Lung (tissue), 12 donors: ENCODE data around the gene PRKCH. TPM values are rescaled to one million over a fixed set of nuclear protein-coding genes. Genes with fewer than 3 reads are reported as not detected.
"Not testable (repeated sequence)": the region's sequence is repeated elsewhere in the genome, so short reads cannot be mapped to it uniquely, and the experiment has no call there.

Source experiments
- ATAC-seq: fragments of 200-7000 bp; cut with Tn5 transposase; one replicate; pipeline ENCODE4 v1.9.1; 2020; ENCODE audit warnings: moderate number of reproducible peaks; ENCODE audit not compliant: insufficient read depth, low FRiP score
- DNase-seq, 3 donors: peaks; one replicate each; pipeline ENCODE4 v3.0.0-alpha.2; 2013 to 2017
- H3K27ac ChIP-seq, 2 donors: one replicate each; pipeline ENCODE4 v1.5.1; 2013; ENCODE audit warnings: mild to moderate bottlenecking in 2 of 2, moderate library complexity in 2 of 2, control low read depth in 1 of 2, inconsistent platforms in 1 of 2, low read depth in 1 of 2, low read length in 1 of 2
- H3K27me3 ChIP-seq, 3 donors: one replicate each; pipeline ENCODE4 v1.5.1; 2013; ENCODE audit warnings: low read length in 2 of 3; ENCODE audit not compliant: control insufficient read depth in 3 of 3, insufficient read depth in 3 of 3
- H3K36me3 ChIP-seq, 4 donors: one replicate each; pipeline ENCODE4 v1.5.1; 2013; ENCODE audit warnings: low read length in 4 of 4, mild to moderate bottlenecking in 1 of 4, moderate library complexity in 1 of 4; ENCODE audit not compliant: control insufficient read depth in 4 of 4, insufficient read depth in 4 of 4
- H3K4me1 ChIP-seq, 5 donors: one replicate each; pipeline ENCODE4 v1.5.1; 2013; ENCODE audit warnings: low read length in 5 of 5, mild to moderate bottlenecking in 2 of 5, moderate library complexity in 1 of 5; ENCODE audit not compliant: control insufficient read depth in 5 of 5, insufficient read depth in 5 of 5
- H3K4me3 ChIP-seq: one replicate; pipeline ENCODE4 v1.5.1; 2013; ENCODE audit warnings: mild to moderate bottlenecking, control low read depth, moderate library complexity
- H3K9ac ChIP-seq, 2 donors: one replicate each; pipeline ENCODE4 v1.5.1; 2013; ENCODE audit warnings: low read length in 2 of 2, control low read depth in 1 of 2; ENCODE audit not compliant: insufficient read depth in 1 of 2
- H3K9me3 ChIP-seq, 4 donors: one replicate each; pipeline ENCODE4 v1.5.1; 2013; ENCODE audit warnings: low read length in 3 of 4, mild to moderate bottlenecking in 1 of 4, moderate library complexity in 1 of 4; ENCODE audit not compliant: control insufficient read depth in 4 of 4, insufficient read depth in 3 of 4
- WGBS, 2 donors: extraction: QIAGEN DNeasy Blood & Tissue Kit; methylation state at CpG; one replicate each; pipeline ENCODE4 v1.1.7; 2013; 5-methylcytosine and 5-hydroxymethylcytosine counted together
- polyA plus RNA-seq, 2 donors: library from polyadenylated mRNA; stranded (reverse); fragments of 200-250 nt; gene quantifications; one replicate each; pipeline ENCODE4 v1.2.1, GENCODE V29; 2013
- total RNA-seq, 2 donors: library from RNA; depleted of rRNA in 1 of 2; stranded (reverse); fragments of >200 nt in 1 of 2; gene quantifications; one replicate each; pipeline ENCODE4 v1.2.1, GENCODE V29; 2014 to 2021
- TF ChIP-seq, protein P1 (sequence below): IDR thresholded peaks from 2 replicates; pipeline ENCODE4 v1.5.1; 2012; ENCODE audit warnings: mild to moderate bottlenecking; ENCODE audit errors: control extremely low read depth, extremely low read depth
- donor health status: control.
- donor health status: control.
- donor health status: Bipolar disorder and iron deficiency.
- donor health status: healthy.
- donor health status: DM: yes; HTN: yes; CAD: no.

Gene PRKCH
- total and polyA plus RNA-seq, 4 donors, result 12.9 to 126 (median 51.4) TPM

GRCh38 chr14:61315313-61315712 is 6.1 kb upstream of the PRKCH start:
- Histone ChIP-seq H3K4me1 (no peaks in the 10 kb centered on the region), H3K9ac (no peak overlapping the region), H3K4me3 (no peak overlapping the region), H3K27ac (no peak overlapping the region), H3K36me3 (no peaks in the 10 kb centered on the region), H3K27me3 (peaks cover 0 to 2% (median 0%) of the 10 kb centered on the region in 3 donors), H3K9me3 (peaks cover 0 to 4% (median 0%) of the 10 kb centered on the region in 4 donors)
- DNase-seq (no peak), ATAC-seq (no peak)
- TF ChIP-seq, protein P1, sequence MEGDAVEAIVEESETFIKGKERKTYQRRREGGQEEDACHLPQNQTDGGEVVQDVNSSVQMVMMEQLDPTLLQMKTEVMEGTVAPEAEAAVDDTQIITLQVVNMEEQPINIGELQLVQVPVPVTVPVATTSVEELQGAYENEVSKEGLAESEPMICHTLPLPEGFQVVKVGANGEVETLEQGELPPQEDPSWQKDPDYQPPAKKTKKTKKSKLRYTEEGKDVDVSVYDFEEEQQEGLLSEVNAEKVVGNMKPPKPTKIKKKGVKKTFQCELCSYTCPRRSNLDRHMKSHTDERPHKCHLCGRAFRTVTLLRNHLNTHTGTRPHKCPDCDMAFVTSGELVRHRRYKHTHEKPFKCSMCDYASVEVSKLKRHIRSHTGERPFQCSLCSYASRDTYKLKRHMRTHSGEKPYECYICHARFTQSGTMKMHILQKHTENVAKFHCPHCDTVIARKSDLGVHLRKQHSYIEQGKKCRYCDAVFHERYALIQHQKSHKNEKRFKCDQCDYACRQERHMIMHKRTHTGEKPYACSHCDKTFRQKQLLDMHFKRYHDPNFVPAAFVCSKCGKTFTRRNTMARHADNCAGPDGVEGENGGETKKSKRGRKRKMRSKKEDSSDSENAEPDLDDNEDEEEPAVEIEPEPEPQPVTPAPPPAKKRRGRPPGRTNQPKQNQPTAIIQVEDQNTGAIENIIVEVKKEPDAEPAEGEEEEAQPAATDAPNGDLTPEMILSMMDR, result no peak
- 77 to 84% methylated on average over 4 of the region's 4 CpGs for WGBS, 2 donors

GRCh38 chr14:61319086-61319485 is 2.3 kb upstream of the PRKCH start:
- WGBS, 2 donors, result 86 to 94% methylated on average over 3 of the region's 3 CpGs
- H3K9ac ChIP-seq, result no peak overlapping the region
- ATAC-seq, result no peak
- DNase-seq, result no peak
- H3K36me3 ChIP-seq, result no peaks in the 10 kb centered on the region
- H3K27me3 ChIP-seq, result peaks cover 0 to 25% (median 19%) of the 10 kb centered on the region in 3 donors
- peaks cover 0 to 7% (median 0%) of the 10 kb centered on the region in 5 donors for H3K4me1 ChIP-seq
- H3K27ac ChIP-seq, result no peak overlapping the region
- no peak overlapping the region for H3K4me3 ChIP-seq
- no peaks in the 10 kb centered on the region for H3K9me3 ChIP-seq
- TF ChIP-seq, protein P1, result no peak

DNA sequence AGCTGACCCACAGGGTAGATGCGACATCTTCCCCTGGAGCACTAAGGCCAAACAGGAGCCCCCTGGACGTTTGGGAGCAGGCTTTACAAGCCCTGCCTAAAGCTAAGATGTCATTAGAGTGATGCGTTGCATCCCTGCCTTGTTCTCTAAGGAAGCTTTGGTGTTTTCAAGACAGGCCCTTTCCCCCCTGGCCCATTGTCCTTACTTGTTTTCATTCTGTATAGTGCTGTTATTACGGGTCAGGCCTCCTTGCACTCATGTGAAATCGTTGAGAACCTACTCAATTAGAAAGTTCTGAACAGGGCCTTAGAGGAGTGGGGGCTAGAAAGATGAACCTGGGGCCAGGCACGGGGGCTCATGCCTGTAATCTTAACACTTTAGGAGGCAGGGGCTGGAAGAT is 1.7 kb upstream of the PRKCH start:
- no peaks in the 10 kb centered on the region for H3K36me3 ChIP-seq
- peaks cover 0 to 7% (median 0%) of the 10 kb centered on the region in 5 donors for H3K4me1 ChIP-seq
- H3K9me3 ChIP-seq, result no peaks in the 10 kb centered on the region
- no peak for ATAC-seq
- no peak overlapping the region for H3K9ac ChIP-seq
- H3K4me3 ChIP-seq, result no peak overlapping the region
- TF ChIP-seq, protein P1, result no peak
- WGBS, 2 donors, result 81 to 90% methylated on average over 6 of the region's 6 CpGs
- no peak for DNase-seq
- peaks cover 0 to 26% (median 19%) of the 10 kb centered on the region in 3 donors for H3K27me3 ChIP-seq
- no peak overlapping the region for H3K27ac ChIP-seq

- 90 to 94% methylated on average over 15 to 16 of the region's 16 CpGs for WGBS, 2 donors
Observed at GRCh38 chr14:61320170-61320569, 1.2 kb upstream of the PRKCH start.

More at GRCh38 chr14:61320170-61320569, 1.2 kb upstream of the PRKCH start:
- not testable (repeated sequence) for H3K4me3 ChIP-seq, H3K9me3 ChIP-seq, H3K36me3 ChIP-seq, H3K9ac ChIP-seq, H3K27ac ChIP-seq, ATAC-seq, DNase-seq, H3K4me1 ChIP-seq
- peaks cover 0 to 26% (median 19%) of the 10 kb centered on the region in 3 donors for H3K27me3 ChIP-seq
